Stimulated activated CD8-positive, alpha-beta memory T cell treated with anti-CD3 and anti-CD28 coated beads, Interleukin-7, amount 100 ng/mL, for 1 hour (primary cell): ENCODE measurements around the gene NR2C2AP.
"Not testable (repeated sequence)": the region's sequence is repeated elsewhere in the genome, so short reads cannot be mapped to it uniquely, and the experiment has no call there.

ENCODE experiments used
- DNase-seq, 2 donors: peaks; one replicate each; pipeline ENCODE4 v3.0.0-alpha.2; 2020; ENCODE audit warnings: low read depth in 2 of 2

Gene NR2C2AP, protein sequence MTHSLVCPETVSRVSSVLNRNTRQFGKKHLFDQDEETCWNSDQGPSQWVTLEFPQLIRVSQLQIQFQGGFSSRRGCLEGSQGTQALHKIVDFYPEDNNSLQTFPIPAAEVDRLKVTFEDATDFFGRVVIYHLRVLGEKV

GRCh38 chr19:19203012-19203856, at the start of gene NR2C2AP:
Gene NR2C2AP, minus strand, starts transcription at chr19:19203414. Its CDS starts 354 bp downstream, at chr19:19203060.
- peak; percentile 83 to 90 for DNase-seq

DNA sequence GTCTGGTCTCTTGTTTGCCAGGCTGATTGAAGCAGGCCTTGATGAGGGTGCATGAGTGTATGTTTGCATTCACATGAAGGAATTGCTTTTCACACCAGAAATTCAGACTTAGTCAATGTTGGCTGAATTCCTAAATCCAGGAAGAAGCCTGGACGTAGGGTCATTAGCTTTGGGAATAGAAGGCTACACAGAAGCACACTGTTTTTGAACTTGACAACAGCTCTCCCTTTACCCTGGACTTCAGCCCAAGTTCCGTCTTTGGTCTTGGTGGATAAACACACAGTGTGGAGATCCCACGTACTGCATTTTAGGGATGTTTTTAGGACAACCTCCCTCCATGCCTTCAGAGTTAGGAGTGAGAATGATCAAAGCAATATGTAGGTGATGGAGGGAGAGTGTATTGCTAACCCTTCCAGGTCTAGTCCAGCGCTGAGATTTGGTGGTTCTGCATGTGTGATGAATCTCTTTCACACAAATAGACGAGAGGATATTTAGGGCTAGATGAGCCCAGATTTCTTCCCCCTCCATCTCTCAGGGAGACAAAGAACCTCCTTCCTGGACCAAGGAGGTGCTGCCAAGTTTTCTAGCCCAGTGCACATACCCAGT, 47.1 kb upstream of the NR2C2AP start:
- no peak for DNase-seq

GRCh38 chr19:19240476-19240875, 37.3 kb upstream of the NR2C2AP start:
- no peak for DNase-seq

GRCh38 chr19:19239675-19240074, 36.5 kb upstream of the NR2C2AP start:
- DNase-seq = no peak

DNA sequence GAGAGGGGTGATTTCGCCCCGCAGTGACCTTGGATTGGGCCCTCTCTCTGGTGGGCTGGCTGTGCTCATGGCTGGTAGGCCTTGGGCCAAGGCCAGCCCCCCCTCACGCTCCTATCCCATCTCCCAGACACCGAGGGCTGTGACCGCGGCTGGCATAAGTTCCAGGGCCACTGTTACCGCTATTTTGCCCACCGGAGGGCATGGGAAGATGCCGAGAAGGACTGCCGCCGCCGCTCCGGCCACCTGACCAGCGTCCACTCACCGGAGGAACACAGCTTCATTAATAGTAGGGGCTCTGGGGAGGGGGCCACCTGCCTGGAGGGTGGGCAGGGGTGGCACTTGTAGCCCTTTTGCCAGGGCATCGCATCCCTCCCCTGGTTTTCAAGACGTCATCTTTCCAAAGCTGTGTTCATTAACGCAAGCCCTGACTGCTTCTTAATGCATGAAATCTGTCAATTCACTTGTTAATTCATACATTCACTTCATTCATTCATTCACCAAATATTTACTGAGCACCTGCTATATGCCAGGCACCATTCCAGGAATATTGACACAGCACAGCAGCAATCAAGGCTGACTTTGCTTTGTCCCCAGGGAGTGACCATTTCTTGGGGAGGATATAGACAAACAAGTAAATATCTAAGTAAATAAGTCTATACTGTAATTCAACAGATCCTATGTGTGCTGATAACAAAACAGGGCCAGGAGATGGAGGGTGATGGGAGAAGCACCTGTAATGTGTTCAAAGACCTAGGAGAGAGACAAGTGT, 35.1 kb upstream of the NR2C2AP start:
- DNase-seq = no peak

DNA sequence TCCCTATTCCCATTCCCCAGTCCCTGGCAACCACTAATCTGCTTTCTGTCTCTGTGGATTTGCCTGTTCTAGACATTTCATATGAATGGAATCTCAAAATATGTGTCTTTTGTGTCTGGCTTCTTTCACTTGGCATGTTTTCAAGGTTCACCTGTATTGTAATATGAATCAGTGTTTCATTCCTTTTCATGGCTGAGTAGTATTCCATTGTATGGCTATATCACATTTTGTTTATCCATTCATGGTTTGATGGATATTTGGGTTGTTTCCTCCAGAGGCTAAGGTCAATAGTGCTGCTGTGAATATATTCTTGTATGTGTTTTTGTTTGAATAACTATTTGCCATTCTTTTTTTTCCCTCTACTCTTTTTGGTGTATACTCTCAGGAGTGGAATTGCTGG, 33.0 kb upstream of the NR2C2AP start:
- DNase-seq = no peak

- no peak for DNase-seq
These were observed 31.1 kb upstream of the NR2C2AP start for GRCh38 chr19:19234220-19234816.

DNA sequence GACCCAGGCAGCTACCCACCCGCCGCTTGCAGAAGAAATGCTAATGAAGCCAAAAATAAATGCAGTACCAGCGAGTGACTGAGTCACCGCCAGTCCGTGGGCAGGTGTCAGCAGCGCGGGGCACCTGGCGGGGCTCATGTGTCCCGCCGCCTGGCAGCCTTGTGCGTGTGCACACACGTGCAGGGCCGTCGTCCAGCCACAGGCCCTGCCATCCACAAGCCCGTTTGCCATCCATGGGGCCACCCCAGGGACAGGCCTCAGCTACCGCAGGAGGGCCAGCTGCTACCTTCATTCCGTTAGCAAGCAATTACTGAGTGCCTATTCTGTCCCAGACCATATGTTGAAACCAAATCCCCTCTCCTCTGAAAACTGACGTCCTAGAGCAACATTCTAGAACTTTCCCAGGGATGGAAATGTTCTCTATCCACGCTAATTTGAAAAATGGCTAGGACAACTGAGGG, 29.1 kb upstream of the NR2C2AP start:
- DNase-seq = no peak

DNA sequence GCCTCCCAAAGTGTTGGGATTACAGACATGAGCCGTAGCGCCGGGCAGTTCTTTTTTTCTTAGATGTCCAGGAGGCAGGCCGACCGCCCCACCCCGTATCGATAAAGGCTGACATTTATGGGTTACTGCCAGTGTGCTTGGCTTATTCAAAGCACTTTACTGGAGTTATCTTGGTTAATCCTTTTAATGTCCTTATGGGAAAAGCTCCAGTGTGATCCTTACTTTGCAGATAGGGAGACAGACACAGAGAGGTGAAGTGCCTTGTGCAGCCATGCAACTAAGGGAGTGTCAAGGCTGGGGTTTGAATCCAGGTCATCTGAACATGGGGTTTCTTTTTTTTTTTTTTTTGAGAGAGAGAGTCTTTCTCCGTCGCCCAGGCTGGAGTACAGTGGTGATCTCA, 27.8 kb upstream of the NR2C2AP start:
- no peak for DNase-seq

GRCh38 chr19:19229701-19230100, 26.5 kb upstream of the NR2C2AP start:
- DNase-seq = no peak

DNA sequence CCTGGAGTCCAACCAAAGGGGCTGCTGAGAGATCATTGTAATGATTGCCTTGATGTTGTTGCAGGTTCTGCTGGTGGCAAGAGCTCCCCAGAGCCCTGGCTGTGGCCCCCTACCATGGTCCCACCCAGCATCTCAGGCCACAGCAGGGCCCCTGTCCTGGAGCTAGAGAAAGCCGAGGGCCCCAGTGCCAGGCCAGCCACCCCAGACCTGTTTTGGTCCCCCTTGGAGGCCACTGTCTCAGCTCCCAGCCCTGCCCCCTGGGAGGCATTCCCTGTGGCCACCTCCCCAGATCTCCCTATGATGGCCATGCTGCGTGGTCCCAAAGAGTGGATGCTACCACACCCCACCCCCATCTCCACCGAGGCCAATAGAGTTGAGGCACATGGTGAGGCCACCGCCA, 24.0 kb upstream of the NR2C2AP start:
- no peak for DNase-seq

DNA sequence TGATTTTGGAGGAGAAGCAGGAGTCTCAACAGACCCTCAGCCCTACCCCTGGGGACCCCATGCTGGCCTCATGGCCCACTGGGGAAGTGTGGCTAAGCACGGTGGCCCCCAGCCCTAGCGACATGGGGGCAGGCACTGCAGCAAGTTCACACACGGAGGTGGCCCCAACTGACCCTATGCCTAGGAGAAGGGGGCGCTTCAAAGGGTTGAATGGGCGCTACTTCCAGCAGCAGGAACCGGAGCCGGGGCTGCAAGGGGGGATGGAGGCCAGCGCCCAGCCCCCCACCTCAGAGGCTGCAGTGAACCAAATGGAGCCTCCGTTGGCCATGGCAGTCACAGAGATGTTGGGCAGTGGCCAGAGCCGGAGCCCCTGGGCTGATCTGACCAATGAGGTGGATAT, 23.4 kb upstream of the NR2C2AP start:
- no peak for DNase-seq

GRCh38 chr19:19226204-19226603, 23.0 kb upstream of the NR2C2AP start:
- DNase-seq = no peak

- DNase-seq = peak; percentile 41 to 60
These were observed 21.8 kb upstream of the NR2C2AP start for GRCh38 chr19:19224852-19225494.

DNA sequence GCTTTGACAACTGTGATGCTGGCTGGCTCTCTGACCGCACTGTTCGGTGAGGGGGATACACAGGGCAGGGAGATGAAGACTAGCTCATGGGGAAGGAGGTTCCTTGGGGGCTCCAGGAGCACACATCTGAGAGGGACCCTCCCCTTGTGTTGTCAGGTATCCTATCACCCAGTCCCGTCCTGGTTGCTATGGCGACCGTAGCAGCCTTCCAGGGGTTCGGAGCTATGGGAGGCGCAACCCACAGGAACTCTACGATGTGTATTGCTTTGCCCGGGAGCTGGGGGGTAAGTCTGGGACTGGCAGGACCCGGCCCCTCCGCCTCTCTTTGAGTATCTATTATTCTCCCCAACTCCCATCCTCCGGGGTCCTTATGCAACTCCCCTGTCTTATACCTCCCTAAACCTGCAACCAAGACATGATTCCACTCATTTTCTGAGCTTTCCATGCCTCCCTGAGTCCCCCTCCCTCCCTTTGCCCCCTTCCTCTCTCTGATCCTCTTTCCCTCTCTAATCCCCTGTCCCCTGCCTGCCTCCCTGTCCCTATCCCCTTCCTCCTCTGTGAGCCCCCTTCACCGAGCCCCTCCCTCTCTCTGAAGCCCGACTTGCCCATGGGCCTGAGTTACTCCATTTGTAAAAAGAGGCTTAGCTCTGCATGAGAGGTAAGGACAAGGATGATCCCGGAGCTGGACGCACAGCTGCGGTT, 21.1 kb upstream of the NR2C2AP start:
- DNase-seq = no peak

GRCh38 chr19:19223636-19224035, 20.4 kb upstream of the NR2C2AP start:
- no peak for DNase-seq

- DNase-seq = no peak
These were observed 19.8 kb upstream of the NR2C2AP start for GRCh38 chr19:19223060-19223459.

- DNase-seq = not testable (repeated sequence)
These were observed 17.8 kb upstream of the NR2C2AP start for GRCh38 chr19:19221000-19221399.

DNA sequence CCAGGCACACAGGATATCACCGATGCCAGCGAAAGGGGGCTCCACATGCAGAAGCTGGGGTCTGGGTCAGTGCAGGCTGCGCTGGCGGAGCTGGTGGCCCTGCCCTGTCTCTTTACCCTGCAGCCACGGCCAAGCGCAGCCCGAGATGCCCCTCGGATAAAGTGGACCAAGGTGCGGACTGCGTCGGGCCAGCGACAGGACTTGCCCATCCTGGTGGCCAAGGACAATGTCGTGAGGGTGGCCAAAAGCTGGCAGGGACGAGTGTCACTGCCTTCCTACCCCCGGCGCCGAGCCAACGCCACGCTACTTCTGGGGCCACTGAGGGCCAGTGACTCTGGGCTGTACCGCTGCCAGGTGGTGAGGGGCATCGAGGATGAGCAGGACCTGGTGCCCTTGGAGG, 15.7 kb upstream of the NR2C2AP start:
- DNase-seq = no peak

- no peak for DNase-seq
These were observed 13.9 kb upstream of the NR2C2AP start for GRCh38 chr19:19217099-19217498.

- DNase-seq = no peak
These were observed 12.6 kb upstream of the NR2C2AP start for GRCh38 chr19:19215792-19216191.
